ENCODE measurements around the gene PCDHA12. TPM values are rescaled to one million over a fixed set of nuclear protein-coding genes. Genes with fewer than 3 reads are reported as not detected.

Gene PCDHA12
- total RNA-seq: under 0.01 TPM in 1 of 2 replicates, not detected in the other

GRCh38 chr5:140875085-140876065 is at the start of gene PCDHA12:
TSS of gene PCDHA12 (plus strand) at chr5:140875308. CDS start at chr5:140875473, 165 bp downstream.

GRCh38 chr5:140827704-140828361 is 47.3 kb upstream of the PCDHA12 start, which contains the start of gene PCDHA6:
TSS of gene PCDHA6 (plus strand) at chr5:140827960. CDS start at chr5:140828092, 132 bp downstream.

GRCh38 chr5:140833993-140834392 is 41.1 kb upstream of the PCDHA12 start, which contains the start of gene PCDHA7:
TSS of gene PCDHA7 (plus strand) at chr5:140834269. CDS start at chr5:140834384, 115 bp downstream.

GRCh38 chr5:140840978-140841962 is 33.8 kb upstream of the PCDHA12 start, which contains the start of gene PCDHA8:
TSS of gene PCDHA8 (plus strand) at chr5:140841187. CDS start at chr5:140841322, 135 bp downstream.

GRCh38 chr5:140848139-140849102 is 26.7 kb upstream of the PCDHA12 start, which contains the start of gene PCDHA9:
TSS of gene PCDHA9 (plus strand) at chr5:140848382. CDS start at chr5:140848496, 114 bp downstream.

DNA sequence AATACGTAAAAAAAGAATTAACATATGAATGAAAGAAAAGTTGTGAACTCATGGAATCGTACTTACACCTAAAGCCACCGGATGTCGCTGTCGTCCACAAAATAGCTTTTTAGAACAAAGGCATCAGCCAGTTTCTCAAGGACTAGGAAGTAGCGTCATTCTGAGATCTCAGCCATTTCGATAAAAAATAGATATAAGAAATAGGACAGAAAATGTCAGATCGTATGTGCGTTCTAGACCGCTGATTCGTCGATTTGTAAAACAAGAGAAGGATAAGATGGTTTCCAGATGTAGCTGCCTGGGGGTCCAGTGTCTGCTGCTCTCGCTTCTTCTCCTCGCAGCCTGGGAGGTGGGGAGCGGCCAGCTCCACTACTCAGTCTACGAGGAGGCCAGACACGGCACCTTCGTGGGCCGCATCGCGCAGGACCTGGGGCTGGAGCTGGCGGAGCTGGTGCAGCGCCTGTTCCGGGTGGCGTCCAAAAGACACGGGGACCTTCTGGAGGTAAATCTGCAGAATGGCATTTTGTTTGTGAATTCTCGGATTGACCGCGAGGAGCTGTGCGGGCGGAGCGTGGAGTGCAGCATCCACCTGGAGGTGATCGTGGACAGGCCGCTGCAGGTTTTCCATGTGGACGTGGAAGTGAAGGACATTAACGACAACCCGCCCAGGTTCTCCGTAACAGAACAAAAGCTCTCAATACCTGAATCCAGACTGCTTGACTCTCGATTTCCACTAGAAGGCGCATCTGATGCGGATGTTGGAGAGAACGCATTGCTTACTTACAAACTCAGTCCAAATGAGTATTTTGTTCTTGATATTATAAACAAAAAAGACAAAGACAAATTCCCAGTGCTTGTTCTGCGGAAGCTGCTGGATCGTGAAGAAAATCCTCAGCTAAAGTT is 19.1 kb upstream of the PCDHA12 start, which contains the start of gene PCDHA10:
TSS of gene PCDHA10 (plus strand) at position 126 of the 903 bp plus-strand sequence. CDS start at position 278, 152 bp downstream.

DNA sequence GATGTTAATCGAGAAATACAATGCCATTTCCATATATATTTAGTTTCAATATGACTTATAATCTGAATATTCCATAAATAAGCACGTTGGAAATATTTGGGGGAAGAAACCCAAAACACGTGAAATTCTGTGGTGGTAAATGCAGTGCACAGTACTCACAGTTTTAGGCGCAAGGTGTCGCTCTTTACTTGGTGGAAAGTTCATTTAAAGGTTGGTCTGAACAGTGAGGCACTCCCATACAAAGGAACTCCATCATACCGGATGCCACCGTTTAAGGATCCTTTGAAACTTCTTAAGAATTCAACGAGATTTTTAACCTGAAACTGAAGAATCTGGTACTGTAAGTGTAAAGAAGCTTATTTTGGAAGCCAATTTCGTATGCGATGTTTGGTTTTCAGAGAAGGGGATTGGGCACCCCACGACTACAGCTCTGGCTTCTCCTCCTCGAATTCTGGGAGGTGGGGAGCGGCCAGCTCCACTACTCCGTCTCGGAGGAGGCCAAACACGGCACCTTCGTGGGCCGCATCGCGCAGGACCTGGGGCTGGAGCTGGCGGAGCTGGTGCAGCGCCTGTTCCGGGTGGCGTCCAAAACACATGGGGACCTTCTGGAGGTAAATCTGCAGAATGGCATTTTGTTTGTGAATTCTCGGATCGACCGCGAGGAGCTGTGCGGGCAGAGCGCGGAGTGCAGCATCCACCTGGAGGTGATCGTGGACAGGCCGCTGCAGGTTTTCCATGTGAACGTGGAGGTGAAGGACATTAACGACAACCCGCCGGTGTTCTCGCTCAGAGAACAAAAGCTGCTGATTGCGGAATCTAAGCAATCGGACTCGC is 6.2 kb upstream of the PCDHA12 start, which contains the start of gene PCDHA11:
TSS of gene PCDHA11 (plus strand) at position 237 of the 834 bp plus-strand sequence. CDS start at position 384, 147 bp downstream.

DNA sequence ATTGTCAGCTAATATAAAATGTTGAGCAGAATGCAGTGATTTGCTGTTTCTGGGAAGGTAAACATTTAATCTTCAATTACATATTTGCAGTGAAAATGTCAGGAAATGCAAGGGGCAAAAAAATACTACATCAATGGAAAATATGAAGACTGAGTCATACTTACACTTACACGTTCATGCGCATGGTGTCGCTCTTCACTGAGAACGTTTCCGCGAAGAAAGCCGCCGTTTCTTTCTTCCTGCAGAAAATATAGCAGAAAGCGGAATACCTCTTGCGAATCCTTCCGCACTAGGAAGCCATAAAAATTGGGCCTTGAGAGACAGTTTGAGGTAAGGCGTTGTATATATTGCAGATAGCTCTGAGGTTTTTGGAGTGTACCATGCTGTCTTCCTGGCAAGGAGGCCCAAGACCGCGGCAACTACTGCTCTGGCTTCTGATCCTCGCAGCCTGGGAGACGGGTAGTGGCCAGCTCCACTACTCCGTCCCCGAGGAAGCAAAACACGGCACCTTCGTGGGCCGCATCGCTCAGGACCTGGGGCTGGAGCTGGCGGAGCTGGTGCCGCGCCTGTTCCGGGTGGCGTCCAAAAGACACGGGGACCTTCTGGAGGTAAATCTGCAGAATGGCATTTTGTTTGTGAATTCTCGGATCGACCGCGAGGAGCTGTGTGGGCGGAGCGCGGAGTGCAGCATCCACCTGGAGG is 6.9 kb downstream of the PCDHA12 start, which contains the start of gene PCDHA13:
TSS of gene PCDHA13 (plus strand) at position 236 of the 702 bp plus-strand sequence. CDS start at position 381, 145 bp downstream.

GRCh38 chr5:140925806-140926442 is 50.8 kb downstream of the PCDHA12 start, which contains the start of gene PCDHAC1:
TSS of gene PCDHAC1 (plus strand) at chr5:140926299. CDS start at chr5:140926893, 594 bp downstream.

Other genes starting within 250 kb of the PCDHA12 start
- 1.3 and 1.6 TPM in 2 replicates for gene CD14, start 242.1 kb upstream of the PCDHA12 start, total RNA-seq
- 9.8 and 11.7 TPM in 2 replicates for gene TMCO6, start 235.9 kb upstream of the PCDHA12 start, total RNA-seq
- 53.3 and 90.9 TPM in 2 replicates for gene NDUFA2, start 227.7 kb upstream of the PCDHA12 start, total RNA-seq
- 64.8 and 75.5 TPM in 2 replicates for gene IK, start 227.5 kb upstream of the PCDHA12 start, total RNA-seq
- gene WDR55, start 210.4 kb upstream of the PCDHA12 start, total RNA-seq: 25.9 and 28.6 TPM in 2 replicates
- gene DND1, start 201.7 kb upstream of the PCDHA12 start, total RNA-seq: under 0.01 and 0.09 TPM in 2 replicates
- 39.4 and 52.8 TPM in 2 replicates for gene HARS1, start 183.9 kb upstream of the PCDHA12 start, total RNA-seq
- gene HARS2, start 183.9 kb upstream of the PCDHA12 start, total RNA-seq: 22.0 and 26.9 TPM in 2 replicates
- 41.0 and 58.4 TPM in 2 replicates for gene ZMAT2, start 174.9 kb upstream of the PCDHA12 start, total RNA-seq
- gene PCDHA1, start 89.2 kb upstream of the PCDHA12 start, total RNA-seq: under 0.01 and 0.09 TPM in 2 replicates
- under 0.01 TPM in 1 of 2 replicates, not detected in the other for gene PCDHA2, start 80.5 kb upstream of the PCDHA12 start, total RNA-seq
- gene PCDHA3, start 74.3 kb upstream of the PCDHA12 start, total RNA-seq: 0.11 and 0.17 TPM in 2 replicates
- under 0.01 and 0.17 TPM in 2 replicates for gene PCDHA4, start 68.2 kb upstream of the PCDHA12 start, total RNA-seq
- under 0.01 TPM in 1 of 2 replicates, not detected in the other for gene PCDHA5, start 53.7 kb upstream of the PCDHA12 start, total RNA-seq
- 0.09 and 0.11 TPM in 2 replicates for gene PCDHA6, start 47.3 kb upstream of the PCDHA12 start, total RNA-seq
- gene PCDHA7, start 41.0 kb upstream of the PCDHA12 start, total RNA-seq: 0.17 and 0.33 TPM in 2 replicates
- under 0.01 and 0.09 TPM in 2 replicates for gene PCDHA8, start 34.1 kb upstream of the PCDHA12 start, total RNA-seq
- under 0.01 and 0.09 TPM in 2 replicates for gene PCDHA9, start 26.9 kb upstream of the PCDHA12 start, total RNA-seq
- gene PCDHA10, start 19.4 kb upstream of the PCDHA12 start, total RNA-seq: under 0.01 and 0.09 TPM in 2 replicates
- under 0.01 and 0.09 TPM in 2 replicates for gene PCDHA11, start 6.4 kb upstream of the PCDHA12 start, total RNA-seq
- gene PCDHA13, start 6.8 kb downstream of the PCDHA12 start, total RNA-seq: 0.09 TPM in 1 of 2 replicates, not detected in the other
- 0.09 and 0.11 TPM in 2 replicates for gene PCDHAC1, start 51.0 kb downstream of the PCDHA12 start, total RNA-seq
- gene PCDHAC2, start 91.2 kb downstream of the PCDHA12 start, total RNA-seq: 0.11 and 0.17 TPM in 2 replicates
- gene PCDHB1, start 176.1 kb downstream of the PCDHA12 start, total RNA-seq: not detected in 2 replicates
- gene PCDHB2, start 219.3 kb downstream of the PCDHA12 start, total RNA-seq: 0.22 and 1.7 TPM in 2 replicates
- gene PCDHB3, start 225.2 kb downstream of the PCDHA12 start, total RNA-seq: 0.22 and 0.69 TPM in 2 replicates
- 0.09 and 0.22 TPM in 2 replicates for gene PCDHB4, start 246.5 kb downstream of the PCDHA12 start, total RNA-seq

Data from dermis lymphatic vessel endothelial cell (primary cell).